Mammary epithelial cell (primary cell): ENCODE data around the gene SLC17A2.

Experiments
- CTCF ChIP-seq, 2 donors: IDR thresholded peaks in 1 of 2; conservative IDR thresholded peaks in 1 of 2; 2 replicates each; pipeline ENCODE4 v1.5.1; 2011 to 2012; ENCODE audit warnings: inconsistent platforms in 2 of 2, low read length in 2 of 2, mild to moderate bottlenecking in 2 of 2, control low read depth in 1 of 2, low read depth in 1 of 2; ENCODE audit not compliant: insufficient read depth in 1 of 2; ENCODE audit errors: extremely low read depth in 1 of 2
- EZH2 ChIP-seq: IDR thresholded peaks from 2 replicates; pipeline ENCODE4 v1.6.1; 2012; ENCODE audit warnings: low read length, inconsistent platforms, borderline replicate concordance

DNA sequence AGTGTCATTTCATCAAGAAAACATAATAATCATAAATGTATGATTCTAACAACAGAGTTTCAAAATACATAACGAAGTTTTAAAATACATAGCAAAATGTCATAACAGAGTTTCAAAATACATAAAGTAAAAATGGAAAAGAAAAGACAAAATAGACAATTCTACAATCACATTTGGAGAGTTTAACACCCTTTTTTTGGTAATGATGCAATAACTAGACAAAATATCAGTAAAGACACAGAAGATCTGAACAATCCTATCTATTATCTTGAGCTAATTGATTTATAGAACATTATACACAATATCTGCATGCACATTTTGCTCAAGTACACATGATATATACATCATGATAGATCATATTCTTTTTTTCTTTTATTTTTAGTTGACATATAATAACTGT is 13.4 kb upstream of the SLC17A2 start:
- TF ChIP-seq CTCF (conservative IDR thresholded peaks at IDR 0.05 in 1 of 2, IDR thresholded peaks at IDR 0.05 in 1 of 2; ENCODE audit: extremely low read depth in 1 of 2, insufficient read depth in 1 of 2, low read depth in 1 of 2, low read length in 2 of 2) (no peak), EZH2 (no peak)
